Naive thymus-derived CD8-positive, alpha-beta T cell (primary cell): ENCODE measurements around the gene PDCD5. TPM values are rescaled to one million over a fixed set of nuclear protein-coding genes. Genes with fewer than 3 reads are reported as not detected.
A peak's percentile ranks its signal among the peaks of the same experiment; 100 is the strongest.
"Not testable (repeated sequence)": the region's sequence is repeated elsewhere in the genome, so short reads cannot be mapped to it uniquely, and the experiment has no call there.

ENCODE experiments used
- ATAC-seq, 2 donors: fragments of 150-1000 bp; cut with Tn5 transposase in 1 of 2; sonication (Bioruptor Pico), chemical (Tn5 transposase) in 1 of 2; 1 replicate in 1 of 2; 2 replicates in 1 of 2; pipeline ENCODE4 v1.10.0; 2021; ENCODE audit warnings: mild to moderate bottlenecking in 2 of 2, moderate library complexity in 2 of 2
- POLR2A ChIA-PET: fragments of 350-600 bp; sonication (Branson Sonifier 250); formaldehyde crosslinking; loops from one replicate; lab custom pipeline; 2021; ENCODE audit warnings: antibody characterized with exemption; lab: Charles Lee
- DNase-seq, 10 donors: peaks; one replicate each; pipeline versions ENCODE4 v3.0.0 to v3.0.0-alpha.2; 2020 to 2022
- H3K27ac Mint-ChIP-seq, 10 donors: one replicate each; pipeline ENCODE4 v1.8.0; 2020 to 2022; ENCODE audit warnings: mild to moderate bottlenecking in 10 of 10, mixed read lengths in 10 of 10, moderate library complexity in 4 of 10, inconsistent platforms in 1 of 10
- H3K27me3 Mint-ChIP-seq, 5 donors: one replicate each; pipeline ENCODE4 v1.8.0; 2021 to 2022; ENCODE audit warnings: mixed read lengths in 5 of 5
- H3K36me3 Mint-ChIP-seq, 3 donors: one replicate each; pipeline ENCODE4 v1.8.0; 2020 to 2022; ENCODE audit warnings: mixed read lengths in 3 of 3, mild to moderate bottlenecking in 2 of 3, inconsistent platforms in 1 of 3
- H3K4me1 Mint-ChIP-seq, 4 donors: one replicate each; pipeline ENCODE4 v1.8.0; 2021 to 2022; ENCODE audit warnings: mixed read lengths in 4 of 4
- H3K4me3 Mint-ChIP-seq, 10 donors: one replicate each; pipeline ENCODE4 v1.8.0; 2020 to 2022; ENCODE audit warnings: mild to moderate bottlenecking in 10 of 10, mixed read lengths in 10 of 10, moderate library complexity in 6 of 10, inconsistent platforms in 1 of 10
- H3K9me3 Mint-ChIP-seq, 9 donors: one replicate each; pipeline ENCODE4 v1.8.0; 2020 to 2022; ENCODE audit warnings: mixed read lengths in 9 of 9, mild to moderate bottlenecking in 3 of 9, inconsistent platforms in 1 of 9, moderate library complexity in 1 of 9
- polyA plus RNA-seq, 3 donors: library from polyadenylated mRNA; unstranded; fragments of 300-500 nt; fragmentation: Illumina TruSeq; gene quantifications; one replicate each; pipeline ENCODE4 v1.2.3, GENCODE V29; 2021
- total RNA-seq, 8 experiments: library from RNA in 2 of 8; stranded (reverse) in 2 of 8; gene quantifications; one replicate each; pipeline ENCODE4 v1.2.3 and lab custom pipeline; 2021 to 2026

PDCD5 gene
- total and polyA plus RNA-seq, 5 experiments from 2014 or later: 58.9 to 117 (median 99.5) TPM

DNA sequence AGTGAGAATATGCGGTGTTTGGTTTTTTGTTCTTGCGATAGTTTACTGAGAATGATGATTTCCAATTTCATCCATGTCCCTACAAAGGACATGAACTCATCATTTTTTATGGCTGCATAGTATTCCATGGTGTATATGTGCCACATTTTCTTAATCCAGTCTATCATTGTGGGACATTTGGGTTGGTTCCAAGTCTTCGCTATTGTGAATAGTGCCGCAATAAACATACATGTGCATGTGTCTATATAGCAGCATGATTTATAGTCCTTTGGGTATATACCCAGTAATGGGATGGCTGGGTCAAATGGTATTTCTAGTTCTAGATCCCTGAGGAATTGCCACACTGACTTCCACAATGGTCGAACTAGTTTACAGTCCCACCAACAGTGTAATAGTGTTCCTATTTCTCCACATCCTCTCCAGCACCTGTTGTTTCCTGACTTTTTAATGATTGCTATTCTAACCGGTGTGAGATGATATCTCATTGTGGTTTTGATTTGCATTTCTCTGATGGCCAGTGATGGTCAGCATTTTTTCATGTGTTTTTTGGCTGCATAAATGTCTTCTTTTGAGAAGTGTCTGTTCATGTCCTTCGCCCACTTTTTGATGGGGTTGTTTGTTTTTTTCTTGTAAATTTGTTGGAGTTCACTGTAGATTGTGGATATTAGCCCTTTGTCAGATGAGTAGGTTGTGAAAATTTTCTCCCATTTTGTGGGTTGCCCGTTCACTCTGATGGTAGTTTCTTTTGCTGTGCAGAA lies 6.9 kb downstream of the PDCD5 start:
- POLR2A ChIA-PET, H3K27ac Mint-ChIP-seq, H3K27me3 Mint-ChIP-seq, DNase-seq, H3K4me3 Mint-ChIP-seq, ATAC-seq, H3K9me3 Mint-ChIP-seq: not testable (repeated sequence)
- H3K36me3 Mint-ChIP-seq: peaks cover 0 to 74% (median 30%) of the 10 kb centered on the region in 3 donors
- peaks cover 9 to 41% (median 29%) of the 10 kb centered on the region in 4 donors for H3K4me1 Mint-ChIP-seq

DNA sequence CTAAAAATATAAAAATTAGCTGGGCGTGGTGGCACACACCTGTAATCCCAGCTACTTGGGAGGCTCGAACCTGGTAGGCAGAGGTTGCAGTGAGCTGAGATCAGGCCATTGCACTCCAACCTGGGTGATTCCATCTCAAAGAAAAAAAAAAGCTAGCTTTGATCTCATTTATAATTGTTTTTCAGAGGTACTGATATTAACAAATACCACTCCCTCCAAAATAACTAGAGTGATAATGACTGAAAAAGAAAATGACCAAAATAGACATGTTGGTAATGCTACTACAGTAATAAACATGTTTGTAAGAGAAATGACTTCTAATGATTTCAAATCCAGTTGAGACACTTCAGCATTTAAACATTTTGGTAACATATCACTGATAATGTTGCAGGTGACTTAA lies 13.0 kb downstream of the PDCD5 start:
- Mint-ChIP-seq H3K4me1 (peaks cover 0 to 5% (median 2%) of the 10 kb centered on the region in 4 donors), H3K27ac (peak overlapping the region in 3 of 10 donors; percentile 14 to 21 (median 17)), H3K4me3 (no peak overlapping the region), H3K36me3 (peaks cover 0 to 79% (median 29%) of the 10 kb centered on the region in 3 donors), H3K9me3 (no peaks in the 10 kb centered on the region), H3K27me3 (no peaks in the 10 kb centered on the region)
- POLR2A ChIA-PET: no interaction called here
- DNase-seq (no peak), ATAC-seq (no peak)

DNA sequence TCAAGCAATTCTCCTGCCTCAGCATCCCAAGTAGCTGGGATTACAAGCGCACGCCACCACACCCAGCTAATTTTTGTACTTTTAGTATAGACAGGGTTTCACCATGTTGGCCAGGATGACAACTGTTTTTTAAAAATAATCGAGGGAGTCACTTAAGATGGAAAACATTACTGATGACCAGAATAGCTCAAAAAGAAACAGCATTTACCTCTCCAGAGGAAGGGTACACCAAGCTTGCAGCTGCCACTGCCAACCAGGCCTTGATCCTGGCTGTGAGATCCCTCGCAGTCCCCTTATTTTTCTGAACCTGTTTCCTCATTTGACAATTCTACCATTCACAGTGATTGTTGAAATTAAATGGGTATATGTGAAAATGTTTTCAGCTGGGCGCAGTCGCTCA lies 14.5 kb downstream of the PDCD5 start:
- Mint-ChIP-seq H3K4me3 (no peak overlapping the region), H3K9me3 (no peaks in the 10 kb centered on the region), H3K4me1 (peaks cover 7 to 14% (median 8%) of the 10 kb centered on the region in 4 donors), H3K36me3 (peaks cover 0 to 85% (median 31%) of the 10 kb centered on the region in 3 donors), H3K27ac (no peak overlapping the region), H3K27me3 (no peaks in the 10 kb centered on the region)
- ATAC-seq (no peak), DNase-seq (no peak)
- POLR2A ChIA-PET: no interaction called here

DNA sequence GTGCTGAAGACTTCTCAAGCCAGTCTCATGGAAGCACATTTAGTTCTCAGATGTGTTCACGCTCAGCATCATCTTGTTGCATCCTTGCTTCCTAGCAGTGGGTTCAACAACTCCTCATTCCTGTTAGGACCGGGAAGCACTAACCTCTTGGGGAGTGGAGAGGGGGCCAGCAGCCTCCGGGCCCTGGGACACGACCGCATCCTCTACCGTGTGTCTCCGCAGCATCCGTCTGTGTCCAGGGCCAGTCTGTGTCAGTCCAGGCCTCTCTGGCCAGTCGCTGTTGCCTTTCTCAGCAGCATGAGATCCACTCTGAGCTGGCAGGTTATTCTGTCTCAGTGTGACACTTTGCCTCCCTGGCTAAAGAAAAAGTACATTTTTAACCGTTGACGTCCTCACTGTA lies 17.0 kb downstream of the PDCD5 start:
- Mint-ChIP-seq H3K4me3 (no peak overlapping the region), H3K27me3 (no peaks in the 10 kb centered on the region), H3K4me1 (peaks cover 5 to 12% (median 7%) of the 10 kb centered on the region in 4 donors), H3K36me3 (peaks cover 0 to 91% (median 26%) of the 10 kb centered on the region in 3 donors), H3K9me3 (no peaks in the 10 kb centered on the region), H3K27ac (peak overlapping the region in 1 of 10 donors; percentile 43)
- ATAC-seq: no peak
- POLR2A ChIA-PET: no interaction called here
- no peak for DNase-seq

DNA sequence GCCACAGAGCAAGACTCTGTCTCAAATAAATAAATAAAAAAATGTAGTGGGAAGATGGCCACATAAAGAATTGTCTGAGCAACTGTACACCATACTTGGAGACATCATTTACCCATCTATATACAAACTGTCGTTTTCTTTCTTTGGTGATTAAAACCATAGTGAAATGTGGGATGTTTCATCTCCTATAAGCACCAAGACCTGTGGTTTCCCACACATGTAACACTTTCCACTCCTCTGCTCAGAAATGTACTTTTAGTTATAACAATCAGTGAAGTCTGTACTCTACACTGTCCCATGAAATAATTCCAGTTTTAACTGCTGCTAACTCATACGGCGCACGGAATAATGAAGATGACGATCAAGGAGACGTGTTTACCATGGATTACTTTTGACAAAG lies 18.3 kb downstream of the PDCD5 start:
- no peak for ATAC-seq
- H3K36me3 Mint-ChIP-seq: peaks cover 0 to 90% (median 25%) of the 10 kb centered on the region in 3 donors

DNA sequence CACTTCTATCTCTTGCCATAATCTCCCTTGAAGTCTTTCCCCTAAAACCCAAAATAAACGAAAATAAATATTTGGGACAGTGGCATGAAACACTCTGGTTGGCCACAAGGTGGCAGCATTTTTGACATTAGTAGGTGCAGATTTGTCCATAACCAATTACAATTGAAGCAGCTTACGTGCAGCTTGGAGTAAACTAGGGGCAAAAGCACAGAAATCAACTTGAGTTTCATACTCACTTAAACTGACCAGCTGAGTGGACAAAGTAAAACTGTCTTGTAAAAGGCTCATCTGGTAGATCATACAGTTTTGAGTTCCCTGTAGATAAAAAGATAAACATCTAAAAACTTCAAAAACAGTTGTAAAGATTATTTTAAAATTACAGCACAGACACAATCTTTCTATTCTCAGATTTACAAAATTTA lies 18.8 kb downstream of the PDCD5 start:
- H3K27ac Mint-ChIP-seq: peak overlapping the region in 4 of 10 donors; percentile 6 to 52 (median 28)
- H3K4me3 Mint-ChIP-seq: no peak overlapping the region
- POLR2A ChIA-PET: no interaction called here
- no peaks in the 10 kb centered on the region for H3K9me3 Mint-ChIP-seq
- DNase-seq (peak in 9 of 10 donors; percentile 6 to 63 (median 39)), ATAC-seq (peak; percentile 55 to 74)
- H3K27me3 Mint-ChIP-seq: no peaks in the 10 kb centered on the region
- peaks cover 4 to 9% (median 7%) of the 10 kb centered on the region in 4 donors for H3K4me1 Mint-ChIP-seq
- peaks cover 0 to 90% (median 26%) of the 10 kb centered on the region in 3 donors for H3K36me3 Mint-ChIP-seq

More for the DNA sequence above, 18.3 kb downstream of the PDCD5 start:
- peak overlapping the region in 4 of 10 donors; percentile 6 to 52 (median 28) for H3K27ac Mint-ChIP-seq
- no peak for DNase-seq
- no peaks in the 10 kb centered on the region for H3K27me3 Mint-ChIP-seq
- H3K9me3 Mint-ChIP-seq: no peaks in the 10 kb centered on the region
- H3K4me1 Mint-ChIP-seq: peaks cover 4 to 9% (median 7%) of the 10 kb centered on the region in 4 donors
- POLR2A ChIA-PET: no interaction called here
- no peak overlapping the region for H3K4me3 Mint-ChIP-seq

DNA sequence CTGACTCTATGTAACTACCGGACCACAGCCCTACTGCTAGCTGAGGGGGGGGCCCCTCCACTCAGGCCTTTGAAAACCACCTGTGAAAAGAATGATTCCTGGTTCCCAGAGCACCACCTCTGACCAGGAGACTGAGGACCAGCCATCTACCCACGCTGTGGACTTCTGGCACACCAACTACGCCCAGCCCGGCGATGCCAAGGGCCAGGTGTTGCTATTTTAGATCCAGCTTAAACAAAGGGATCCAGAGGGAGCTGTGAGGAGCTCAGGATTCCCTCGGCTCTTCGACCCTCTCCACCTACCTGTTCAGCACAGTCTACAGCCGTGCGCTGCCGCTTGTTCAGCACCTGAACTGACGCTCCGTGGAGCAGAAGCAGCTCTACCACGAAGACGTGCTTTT lies 23.0 kb downstream of the PDCD5 start:
- POLR2A ChIA-PET: no interaction called here
- H3K36me3 Mint-ChIP-seq: peaks cover 0 to 84% (median 25%) of the 10 kb centered on the region in 3 donors
- no peak for ATAC-seq

DNA sequence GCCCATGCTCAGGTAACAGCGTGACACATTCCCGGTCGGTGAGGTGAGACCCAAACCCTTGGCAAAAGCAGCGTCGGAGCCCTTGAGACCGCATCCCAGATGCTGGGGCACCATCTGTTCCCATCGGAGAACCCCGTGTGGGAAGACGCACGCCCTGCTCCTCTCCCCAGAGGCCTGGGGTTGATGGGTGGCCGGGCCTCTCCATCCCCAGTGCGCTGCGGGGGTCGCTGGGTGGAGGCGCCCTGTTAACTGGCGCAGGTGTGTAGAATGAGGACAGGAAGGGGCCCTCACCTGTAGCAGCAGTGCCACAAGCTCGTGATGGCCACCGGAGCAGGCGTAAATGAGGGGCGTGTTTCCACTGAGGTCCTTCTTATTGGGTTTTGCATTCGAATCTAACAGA lies 24.6 kb downstream of the PDCD5 start:
- ATAC-seq: no peak
- Mint-ChIP-seq H3K4me1 (no peaks in the 10 kb centered on the region), H3K36me3 (peaks cover 0 to 77% (median 23%) of the 10 kb centered on the region in 3 donors), H3K27me3 (no peaks in the 10 kb centered on the region), H3K4me3 (no peak overlapping the region), H3K9me3 (no peaks in the 10 kb centered on the region), H3K27ac (no peak overlapping the region)
- POLR2A ChIA-PET: no interaction called here
- no peak for DNase-seq

More for the DNA sequence above, 23.0 kb downstream of the PDCD5 start:
- no peaks in the 10 kb centered on the region for H3K9me3 Mint-ChIP-seq
- H3K4me3 Mint-ChIP-seq: no peak overlapping the region
- peak overlapping the region in 1 of 10 donors; percentile 33 for H3K27ac Mint-ChIP-seq
- DNase-seq: no peak
- H3K27me3 Mint-ChIP-seq: no peaks in the 10 kb centered on the region
- H3K4me1 Mint-ChIP-seq: peaks cover 4 to 9% (median 7%) of the 10 kb centered on the region in 4 donors

DNA sequence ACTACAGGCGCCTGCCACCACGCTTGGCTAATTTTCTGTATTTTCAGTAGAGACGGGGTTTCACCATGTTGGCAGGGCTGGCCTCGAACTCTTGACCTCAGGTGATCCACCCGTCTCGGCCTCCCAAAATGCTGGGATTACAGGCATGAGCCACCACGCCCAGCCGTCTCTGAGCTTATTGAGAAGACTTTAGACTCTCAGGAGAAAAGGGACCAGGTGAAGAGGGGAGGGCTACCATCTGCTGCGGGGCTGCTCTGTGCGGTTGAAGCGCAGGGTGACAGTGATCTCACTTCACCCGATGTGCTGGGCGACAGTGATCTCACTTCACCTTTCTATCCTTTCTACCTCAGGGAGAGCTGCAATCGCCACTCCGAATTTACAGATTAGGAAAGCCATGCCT lies 25.3 kb downstream of the PDCD5 start:
- DNase-seq (no peak), ATAC-seq (no peak)
- Mint-ChIP-seq H3K9me3 (no peaks in the 10 kb centered on the region), H3K4me3 (no peak overlapping the region), H3K36me3 (peaks cover 0 to 75% (median 23%) of the 10 kb centered on the region in 3 donors), H3K27ac (peak overlapping the region in 1 of 10 donors; percentile 60), H3K4me1 (no peaks in the 10 kb centered on the region), H3K27me3 (no peaks in the 10 kb centered on the region)
- POLR2A ChIA-PET: interaction anchor here (0.6 kb wide), 1 partner anchor 198 kb away, joined by 3 read pairs; no protein-coding TSS in a partner anchor

DNA sequence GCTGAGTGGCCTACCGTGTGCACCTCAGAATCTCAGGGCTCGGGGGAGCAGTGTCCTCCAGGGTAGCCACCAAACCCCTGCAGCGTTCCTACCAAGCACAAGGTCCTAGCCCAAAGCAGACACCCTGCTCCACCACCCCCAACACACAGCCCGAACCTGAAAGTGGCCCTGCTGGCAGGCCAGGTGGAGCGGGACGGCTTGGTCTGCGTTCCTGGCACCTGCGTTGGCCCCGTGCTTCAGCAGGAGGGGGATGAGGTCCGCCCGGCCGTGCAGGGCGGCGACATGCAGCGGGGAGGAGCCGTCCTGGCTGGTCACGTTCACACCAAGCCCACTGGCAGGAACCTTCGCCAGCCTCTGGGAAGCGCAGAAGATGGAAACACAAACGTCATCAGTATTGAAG lies 26.5 kb downstream of the PDCD5 start:
- Mint-ChIP-seq H3K4me1 (no peaks in the 10 kb centered on the region), H3K27ac (no peak overlapping the region), H3K9me3 (no peaks in the 10 kb centered on the region), H3K36me3 (peaks cover 0 to 72% (median 18%) of the 10 kb centered on the region in 3 donors), H3K27me3 (no peaks in the 10 kb centered on the region), H3K4me3 (no peak overlapping the region)
- POLR2A ChIA-PET: no interaction called here
- DNase-seq: no peak
- ATAC-seq: no peak

DNA sequence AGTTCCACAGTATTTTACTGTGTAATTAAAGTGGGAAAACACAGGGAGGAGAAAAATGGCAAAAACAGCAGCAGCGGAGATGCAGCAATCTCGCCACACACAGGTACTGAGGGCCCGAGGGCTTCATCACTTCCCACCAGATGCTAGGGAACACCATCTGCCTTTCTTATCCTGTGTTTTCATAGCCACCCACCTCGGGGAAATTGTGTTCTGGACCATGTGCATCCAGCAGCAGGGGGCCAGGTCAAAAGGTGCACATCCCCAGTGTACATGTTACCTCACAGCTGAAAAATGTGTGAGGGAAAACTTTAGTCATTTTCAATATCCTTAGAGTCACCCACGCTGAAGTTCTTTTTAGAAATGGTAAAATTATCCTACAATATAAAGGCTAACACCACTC lies 30.2 kb downstream of the PDCD5 start:
- no peak for DNase-seq
- H3K36me3 Mint-ChIP-seq: peaks cover 3 to 76% (median 36%) of the 10 kb centered on the region in 3 donors
- ATAC-seq: no peak
- no peaks in the 10 kb centered on the region for H3K27me3 Mint-ChIP-seq
- POLR2A ChIA-PET: no interaction called here
- no peak overlapping the region for H3K4me3 Mint-ChIP-seq
- H3K4me1 Mint-ChIP-seq: no peaks in the 10 kb centered on the region
- H3K9me3 Mint-ChIP-seq: no peaks in the 10 kb centered on the region
- no peak overlapping the region for H3K27ac Mint-ChIP-seq

DNA sequence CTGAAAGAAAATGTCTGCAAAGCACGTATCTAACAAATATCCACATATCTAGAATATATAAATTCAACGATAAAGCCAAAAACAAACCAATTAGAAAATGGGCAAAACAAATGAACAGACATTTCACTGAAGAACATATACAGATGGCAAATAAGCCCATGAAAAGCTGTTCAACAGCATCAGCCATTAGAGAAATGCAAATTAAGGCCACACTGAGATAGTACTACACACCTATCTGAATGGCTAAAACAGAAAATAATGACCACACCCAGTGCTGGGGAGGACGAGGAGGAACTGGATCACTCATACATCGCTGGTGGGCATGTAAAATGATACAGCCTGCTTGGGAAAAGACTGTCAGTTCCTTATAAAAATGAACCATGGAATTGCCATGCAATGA lies 32.0 kb downstream of the PDCD5 start:
- Mint-ChIP-seq H3K4me1 (no peaks in the 10 kb centered on the region), H3K4me3 (no peak overlapping the region), H3K27me3 (no peaks in the 10 kb centered on the region), H3K9me3 (no peaks in the 10 kb centered on the region), H3K36me3 (peaks cover 3 to 77% (median 39%) of the 10 kb centered on the region in 3 donors), H3K27ac (no peak overlapping the region)
- POLR2A ChIA-PET: no interaction called here
- DNase-seq (no peak), ATAC-seq (no peak)

DNA sequence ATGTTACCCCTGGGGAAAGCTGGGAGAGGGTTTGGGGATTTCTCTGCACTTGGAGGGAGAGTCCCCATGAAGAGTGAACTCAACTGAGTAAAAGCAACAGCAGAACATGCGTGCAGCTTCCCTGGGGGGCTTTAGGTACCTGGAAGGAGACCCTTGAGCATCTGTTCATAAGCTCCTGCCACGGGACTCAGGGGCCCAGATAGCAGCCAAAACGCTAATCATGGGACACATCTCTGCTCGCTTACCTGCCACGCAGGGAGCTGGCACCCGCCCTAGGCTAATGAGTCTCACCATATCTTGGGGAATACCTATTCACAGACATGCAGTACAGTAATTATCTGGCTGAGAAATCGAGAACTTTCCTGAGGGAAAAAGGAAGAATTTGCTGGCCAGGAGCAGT lies 33.9 kb downstream of the PDCD5 start:
- ATAC-seq (no peak), DNase-seq (no peak)
- Mint-ChIP-seq H3K4me3 (no peak overlapping the region), H3K4me1 (no peaks in the 10 kb centered on the region), H3K27ac (peak overlapping the region in 1 of 10 donors; percentile 22), H3K9me3 (no peaks in the 10 kb centered on the region), H3K36me3 (peaks cover 3 to 82% (median 40%) of the 10 kb centered on the region in 3 donors), H3K27me3 (no peaks in the 10 kb centered on the region)
- POLR2A ChIA-PET: no interaction called here
